Measurements from ENCODE around the gene MAPKBP1.

MAPKBP1 gene

GRCh38 chr15:41868321-41868720, 94.0 kb downstream of the MAPKBP1 start:
- no peak for DNase-seq (ENCODE audit: low read depth)
- TF ChIP-seq CTCF (IDR thresholded peaks at IDR 0.05; ENCODE audit: low read depth, low read length, missing control alignments), result no peak
- H3K4me3 ChIP-seq (ENCODE audit: low read depth, low read length), result no peak overlapping the region

DNA sequence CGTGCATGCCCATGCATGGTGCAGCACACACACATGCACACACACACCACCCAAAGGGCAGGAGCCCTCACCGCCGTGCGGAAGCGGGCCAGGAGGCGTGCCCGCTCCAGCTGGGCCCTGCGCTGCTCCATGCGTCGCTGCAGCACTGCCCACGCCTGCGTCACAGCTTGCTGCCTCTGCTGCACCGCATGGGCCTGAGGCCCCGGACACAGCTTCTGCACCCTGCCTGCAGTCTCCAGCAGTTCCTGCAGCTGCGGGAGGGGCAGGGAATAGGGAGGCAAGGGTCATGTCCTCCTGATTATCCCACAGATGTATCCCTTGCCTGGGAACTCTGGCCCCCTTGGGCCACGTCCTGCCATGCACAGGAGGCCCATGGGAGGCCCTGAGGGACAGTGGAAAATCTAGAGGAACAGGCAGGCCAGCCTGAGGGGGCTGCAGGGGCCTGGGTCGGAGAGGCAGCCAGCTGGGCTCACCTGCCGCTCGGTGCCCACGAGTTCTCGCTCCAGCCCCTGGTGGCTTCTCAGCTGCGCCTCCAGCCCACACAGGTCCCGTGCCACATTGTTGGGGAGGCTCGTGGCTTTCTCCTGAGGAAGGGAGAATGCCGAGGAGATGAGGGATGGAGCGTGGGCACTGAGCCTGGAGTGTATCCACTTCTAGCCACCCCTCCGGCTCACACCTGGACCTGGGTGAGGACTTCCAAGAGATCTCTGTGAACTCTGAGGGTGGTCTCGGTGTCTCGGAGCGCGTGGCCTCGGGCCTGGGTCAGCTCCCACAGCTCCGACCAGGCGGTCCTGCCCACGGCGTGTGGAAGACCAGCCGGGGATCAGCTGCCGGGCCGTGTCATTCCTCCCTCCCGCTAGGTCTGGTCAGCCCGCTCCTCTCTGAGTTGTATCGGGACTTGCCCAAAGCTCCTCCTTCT, 95.7 kb downstream of the MAPKBP1 start:
- no peak for DNase-seq (ENCODE audit: low read depth)
- no peak for TF ChIP-seq CTCF (IDR thresholded peaks at IDR 0.05; ENCODE audit: low read depth, low read length, missing control alignments)
- H3K4me3 ChIP-seq (ENCODE audit: low read depth, low read length), result no peak overlapping the region

- DNase-seq (ENCODE audit: low read depth), result no peak
- H3K4me3 ChIP-seq (ENCODE audit: low read depth, low read length), result no peak overlapping the region
- TF ChIP-seq CTCF (IDR thresholded peaks at IDR 0.05; ENCODE audit: low read depth, low read length, missing control alignments), result no peak
Measured at GRCh38 chr15:41870689-41871081, 96.4 kb downstream of the MAPKBP1 start.

DNA sequence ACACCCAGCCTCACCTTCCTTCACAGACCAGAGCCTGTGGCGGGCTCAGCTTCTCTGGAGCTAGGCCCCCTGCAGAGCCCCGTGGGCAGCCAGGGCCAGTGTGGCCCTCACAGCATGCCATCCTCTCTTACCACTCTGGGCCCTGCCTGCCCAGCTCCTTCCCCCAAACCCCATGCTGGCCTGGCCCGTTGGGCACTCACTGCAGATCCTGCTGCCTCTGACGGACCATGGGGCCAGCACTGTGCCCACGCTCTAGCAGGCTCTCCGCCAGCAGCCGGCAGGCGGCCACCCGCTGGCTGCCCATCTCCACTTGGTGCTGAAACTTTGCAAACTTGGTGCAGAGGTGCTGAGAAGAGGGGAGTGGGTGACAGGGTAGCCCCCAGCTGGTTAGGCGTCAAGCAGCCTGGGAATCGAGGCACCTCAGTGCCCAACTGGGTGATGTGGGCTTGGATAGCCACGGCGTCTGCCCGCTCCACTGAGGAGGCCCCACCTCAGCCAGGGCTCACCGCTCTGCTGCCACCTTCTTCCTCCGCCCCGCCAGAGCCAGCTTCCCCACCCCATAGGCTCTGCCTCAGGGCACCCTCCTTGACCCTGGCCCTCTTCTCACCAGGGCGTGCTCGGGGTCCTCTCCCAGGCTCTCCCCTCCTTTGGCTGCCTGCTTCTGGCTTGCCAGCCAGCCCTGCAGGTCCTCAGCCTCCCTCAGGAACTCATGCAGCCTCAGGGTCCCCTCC, 97.1 kb downstream of the MAPKBP1 start:
- no peak for TF ChIP-seq CTCF (IDR thresholded peaks at IDR 0.05; ENCODE audit: low read depth, low read length, missing control alignments)
- H3K4me3 ChIP-seq (ENCODE audit: low read depth, low read length), result no peak overlapping the region
- DNase-seq (ENCODE audit: low read depth), result no peak

DNA sequence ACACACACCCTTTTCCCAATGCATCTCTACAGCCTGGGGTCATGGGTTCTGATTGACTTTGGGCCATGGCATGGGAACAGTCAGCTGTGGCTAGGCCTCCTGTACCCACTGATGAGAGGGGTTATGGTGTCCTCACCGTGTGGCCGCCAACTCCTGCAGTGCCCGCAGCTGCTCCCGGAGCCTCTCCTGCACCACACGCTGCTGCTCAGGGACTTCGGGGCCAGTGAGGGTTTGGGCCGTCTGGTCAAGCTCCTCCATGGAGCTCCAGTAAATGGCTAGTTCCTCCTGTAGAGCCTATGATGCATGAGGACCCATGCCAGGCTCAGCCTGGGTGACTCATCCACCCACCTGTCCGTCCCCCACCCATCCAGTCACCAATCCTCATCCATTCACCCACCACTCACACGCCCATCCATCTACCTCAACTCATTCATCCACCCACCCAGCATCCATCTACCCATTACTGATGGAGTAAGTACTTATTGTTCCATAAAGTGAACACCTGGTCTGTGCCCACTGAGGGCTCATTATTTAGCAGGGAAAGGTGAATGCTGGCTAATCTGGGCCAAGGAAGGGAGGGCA, 98.0 kb downstream of the MAPKBP1 start:
- H3K4me3 ChIP-seq (ENCODE audit: low read depth, low read length), result no peak overlapping the region
- no peak for DNase-seq (ENCODE audit: low read depth)
- no peak for TF ChIP-seq CTCF (IDR thresholded peaks at IDR 0.05; ENCODE audit: low read depth, low read length, missing control alignments)

DNA sequence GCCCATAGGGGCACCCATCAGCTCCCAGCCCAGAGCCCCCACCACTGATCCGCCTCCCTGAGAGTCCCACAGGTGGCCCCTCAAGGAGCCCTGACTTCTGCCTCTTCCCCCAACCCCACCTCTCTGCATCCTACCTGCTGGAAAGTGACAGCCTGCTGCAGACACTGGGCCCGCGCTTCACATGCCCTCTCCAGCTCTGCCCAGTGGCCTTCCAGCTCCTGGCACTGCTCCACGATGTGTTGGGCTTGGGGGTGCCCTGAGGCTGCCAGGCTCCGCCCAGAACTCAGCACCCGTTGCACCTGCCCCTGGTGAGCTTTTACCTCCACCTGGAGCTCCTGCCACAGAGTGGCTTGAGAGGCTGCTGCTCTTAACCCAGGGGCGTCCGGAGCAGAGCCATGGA, 99.4 kb downstream of the MAPKBP1 start:
- no peak for TF ChIP-seq CTCF (IDR thresholded peaks at IDR 0.05; ENCODE audit: low read depth, low read length, missing control alignments)
- no peak for DNase-seq (ENCODE audit: low read depth)
- H3K4me3 ChIP-seq (ENCODE audit: low read depth, low read length), result no peak overlapping the region

Measured in GM12864 (cell line).